ENCODE measurements around the gene ACP6.
A peak's percentile ranks its signal among the peaks of the same experiment; 100 is the strongest.

ACP6 gene

GRCh38 chr1:147648933-147649332 lies 21.4 kb downstream of the ACP6 start:
- no peak for DNase-seq

GRCh38 chr1:147647796-147648633 lies 22.3 kb downstream of the ACP6 start:
- peak; percentile 33 for DNase-seq

GRCh38 chr1:147643974-147644373 lies 26.4 kb downstream of the ACP6 start:
- DNase-seq: no peak

GRCh38 chr1:147641695-147642592 lies 28.4 kb downstream of the ACP6 start:
- peak; percentile 66 for DNase-seq

- no peak for DNase-seq
These were observed 29.0 kb downstream of the ACP6 start for GRCh38 chr1:147641291-147641690.

GRCh38 chr1:147640553-147641165 lies 29.7 kb downstream of the ACP6 start:
- peak; percentile 85 for DNase-seq

GRCh38 chr1:147636314-147636713 lies 34.0 kb downstream of the ACP6 start:
- no peak for DNase-seq

GRCh38 chr1:147635342-147635741 lies 35.0 kb downstream of the ACP6 start:
- DNase-seq: no peak

- DNase-seq: no peak
These were observed 35.7 kb downstream of the ACP6 start for GRCh38 chr1:147634645-147635044.

GRCh38 chr1:147633759-147634158 lies 36.6 kb downstream of the ACP6 start:
- DNase-seq: no peak

- no peak for DNase-seq
These were observed 38.5 kb downstream of the ACP6 start for GRCh38 chr1:147631839-147632238.

- DNase-seq: no peak
These were observed 39.9 kb downstream of the ACP6 start for GRCh38 chr1:147630447-147630846.

GRCh38 chr1:147630022-147630421 lies 40.3 kb downstream of the ACP6 start:
- no peak for DNase-seq

GRCh38 chr1:147628441-147628840 lies 41.9 kb downstream of the ACP6 start:
- no peak for DNase-seq

GRCh38 chr1:147627435-147628110 lies 42.8 kb downstream of the ACP6 start:
- peak; percentile 70 for DNase-seq

GRCh38 chr1:147626739-147627138 lies 43.6 kb downstream of the ACP6 start:
- DNase-seq: no peak

- DNase-seq: no peak
These were observed 44.0 kb downstream of the ACP6 start for GRCh38 chr1:147626291-147626690.

GRCh38 chr1:147625362-147625995 lies 44.8 kb downstream of the ACP6 start:
- no peak for DNase-seq

GRCh38 chr1:147624529-147624928 lies 45.8 kb downstream of the ACP6 start:
- no peak for DNase-seq

GRCh38 chr1:147624011-147624410 lies 46.3 kb downstream of the ACP6 start:
- DNase-seq: no peak

GRCh38 chr1:147622731-147623130 lies 47.6 kb downstream of the ACP6 start:
- no peak for DNase-seq

- DNase-seq: no peak
These were observed 49.8 kb downstream of the ACP6 start for GRCh38 chr1:147620543-147620942.
